Measurements from ENCODE around the gene ASMTL. TPM values are rescaled to one million over a fixed set of nuclear protein-coding genes. Genes with fewer than 3 reads are reported as not detected.

ASMTL gene
- total RNA-seq, 1 donor from 2014 or later = 36.5 TPM

GRCh38 chrX:1420371-1420770 is 32.3 kb downstream of the ASMTL start:
- Histone ChIP-seq H3K27me3 (ENCODE audit: low read depth) (no peaks in the 10 kb centered on the region), H3K4me3 (no peak overlapping the region), H3K27ac (replicated peaks) (no peak overlapping the region), H3K4me1 (no peaks in the 10 kb centered on the region), H3K9me3 (replicated peaks) (peaks cover 25% of the 10 kb centered on the region), H3K36me3 (peaks cover 50% of the 10 kb centered on the region)
- no peak for TF ChIP-seq CTCF (IDR thresholded peaks at IDR 0.05; ENCODE audit: borderline replicate concordance)
- intact Hi-C loops (cut with micrococcal nuclease) = no loop called here
- DNase-seq = no peak

GRCh38 chrX:1419545-1420355 is 33.0 kb downstream of the ASMTL start:
- Histone ChIP-seq H3K4me3 (no peak overlapping the region), H3K27ac (replicated peaks) (no peak overlapping the region), H3K36me3 (peaks cover 45% of the 10 kb centered on the region), H3K4me1 (no peaks in the 10 kb centered on the region), H3K9me3 (replicated peaks) (peaks cover 25% of the 10 kb centered on the region), H3K27me3 (ENCODE audit: low read depth) (no peaks in the 10 kb centered on the region)
- DNase-seq = no peak
- intact Hi-C loops (cut with micrococcal nuclease) = no loop called here
- no peak for TF ChIP-seq CTCF (IDR thresholded peaks at IDR 0.05; ENCODE audit: borderline replicate concordance)

- Histone ChIP-seq H3K27me3 (ENCODE audit: low read depth) (no peaks in the 10 kb centered on the region), H3K9me3 (replicated peaks) (peaks cover 25% of the 10 kb centered on the region), H3K4me1 (no peaks in the 10 kb centered on the region), H3K36me3 (peaks cover 50% of the 10 kb centered on the region), H3K27ac (replicated peaks) (no peak overlapping the region), H3K4me3 (no peak overlapping the region)
- intact Hi-C loops (cut with micrococcal nuclease) = no loop called here
- no peak for TF ChIP-seq CTCF (IDR thresholded peaks at IDR 0.05; ENCODE audit: borderline replicate concordance)
- DNase-seq = no peak
Observed at GRCh38 chrX:1418901-1419544, 33.7 kb downstream of the ASMTL start.

GRCh38 chrX:1417921-1418771 is 34.6 kb downstream of the ASMTL start:
- Histone ChIP-seq H3K27ac (replicated peaks) (no peak overlapping the region), H3K36me3 (peaks cover 56% of the 10 kb centered on the region), H3K4me3 (no peak overlapping the region), H3K9me3 (replicated peaks) (peaks cover 24% of the 10 kb centered on the region), H3K4me1 (no peaks in the 10 kb centered on the region), H3K27me3 (ENCODE audit: low read depth) (no peaks in the 10 kb centered on the region)
- DNase-seq = no peak
- intact Hi-C loops (cut with micrococcal nuclease) = no loop called here
- TF ChIP-seq CTCF (IDR thresholded peaks at IDR 0.05; ENCODE audit: borderline replicate concordance) = no peak

- no peak overlapping the region for H3K4me3 ChIP-seq
- no peaks in the 10 kb centered on the region for H3K27me3 ChIP-seq (ENCODE audit: low read depth)
- TF ChIP-seq CTCF (IDR thresholded peaks at IDR 0.05; ENCODE audit: borderline replicate concordance) = no peak
- no peaks in the 10 kb centered on the region for H3K4me1 ChIP-seq
- intact Hi-C loops (cut with micrococcal nuclease) = no loop called here
- H3K9me3 ChIP-seq (replicated peaks) = peaks cover 14% of the 10 kb centered on the region
- no peak for DNase-seq
- H3K27ac ChIP-seq (replicated peaks) = no peak overlapping the region
- peaks cover 56% of the 10 kb centered on the region for H3K36me3 ChIP-seq
Observed at GRCh38 chrX:1416965-1417760, 35.5 kb downstream of the ASMTL start.

Data from left ventricle myocardium inferior (tissue), 1 donor.